BJ (cell line): ENCODE measurements around the gene CT45A8. TPM values are rescaled to one million over a fixed set of nuclear protein-coding genes. Genes with fewer than 3 reads are reported as not detected.
"Not testable (repeated sequence)": the region's sequence is repeated elsewhere in the genome, so short reads cannot be mapped to it uniquely, and the experiment has no call there.

ENCODE experiments used
- CTCF ChIA-PET: fragments of 350-600 bp; formaldehyde crosslinking; extraction: SDS; loops from one replicate; lab custom pipeline; 2021; ENCODE audit warnings: antibody characterized with exemption, inconsistent platforms; lab: Yijun Ruan, JAX
- POLR2A ChIA-PET: fragments of 300-600 bp; sonication (Branson Sonifier 250); formaldehyde crosslinking; extraction: SDS; loops from one replicate; lab custom pipeline; 2021; ENCODE audit warnings: antibody characterized with exemption; lab: Charles Lee
- DNase-seq: peaks from one replicate; pipeline ENCODE4 v3.0.0-alpha.2; 2011; ENCODE audit warnings: low read depth
- H3K27me3 ChIP-seq: 2 replicates; pipeline ENCODE4 v1.6.0; 2011; ENCODE audit warnings: low read length; ENCODE audit not compliant: control insufficient read depth, insufficient read depth
- H3K36me3 ChIP-seq: 2 replicates; pipeline ENCODE4 v1.5.1; 2011; ENCODE audit warnings: low read length; ENCODE audit not compliant: control insufficient read depth, insufficient read depth
- H3K4me3 ChIP-seq: 2 replicates; pipeline ENCODE4 v1.5.1; 2011; ENCODE audit warnings: low read depth, mild to moderate bottlenecking, control low read depth, low read length
- CTCF ChIP-seq: IDR thresholded peaks from 2 replicates; pipeline ENCODE4 v1.5.1; 2011; ENCODE audit warnings: low read depth, mild to moderate bottlenecking, control low read depth, inconsistent platforms, low read length, moderate library complexity; ENCODE audit not compliant: insufficient read depth
- polyA minus RNA-seq: library from RNA; depleted of rRNA, polyadenylated mRNA; stranded (reverse); fragments of >200 nt; gene quantifications from 2 replicates; pipeline ENCODE4 v1.2.3, GENCODE V29; 2011; rRNA and poly(A)+ RNA removed
- polyA plus RNA-seq: library from polyadenylated mRNA; depleted of rRNA; stranded (reverse); fragments of >200 nt; gene quantifications from 2 replicates; pipeline ENCODE4 v1.2.3, GENCODE V29; 2011; rRNA removed

Gene CT45A8, protein sequence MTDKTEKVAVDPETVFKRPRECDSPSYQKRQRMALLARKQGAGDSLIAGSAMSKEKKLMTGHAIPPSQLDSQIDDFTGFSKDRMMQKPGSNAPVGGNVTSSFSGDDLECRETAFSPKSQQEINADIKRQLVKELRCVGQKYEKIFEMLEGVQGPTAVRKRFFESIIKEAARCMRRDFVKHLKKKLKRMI
- polyA plus RNA-seq, result not detected in 2 replicates
- not detected in 2 replicates for polyA minus RNA-seq

- DNase-seq, H3K27me3 ChIP-seq, H3K4me3 ChIP-seq, CTCF ChIA-PET, POLR2A ChIA-PET, H3K36me3 ChIP-seq: not testable (repeated sequence)
Observed at GRCh38 chrX:135854438-135854837, at the start of gene CT45A8. CT45A8 (minus strand) TSS chrX:135854538; CDS start chrX:135850783, 3,755 bp downstream.

- ChIA-PET CTCF (no interaction called here), POLR2A (no interaction called here)
- TF ChIP-seq CTCF, result no peak
Observed at GRCh38 chrX:135893294-135893817, 39.0 kb upstream of the CT45A8 start, which contains the start of the genes CT45A10 and SAGE1. CT45A10 (minus strand) TSS chrX:135893444; CDS start chrX:135885344, 8,100 bp downstream. SAGE1 (plus strand) TSS chrX:135893716; CDS start chrX:135896243, 2,527 bp downstream.

DNA sequence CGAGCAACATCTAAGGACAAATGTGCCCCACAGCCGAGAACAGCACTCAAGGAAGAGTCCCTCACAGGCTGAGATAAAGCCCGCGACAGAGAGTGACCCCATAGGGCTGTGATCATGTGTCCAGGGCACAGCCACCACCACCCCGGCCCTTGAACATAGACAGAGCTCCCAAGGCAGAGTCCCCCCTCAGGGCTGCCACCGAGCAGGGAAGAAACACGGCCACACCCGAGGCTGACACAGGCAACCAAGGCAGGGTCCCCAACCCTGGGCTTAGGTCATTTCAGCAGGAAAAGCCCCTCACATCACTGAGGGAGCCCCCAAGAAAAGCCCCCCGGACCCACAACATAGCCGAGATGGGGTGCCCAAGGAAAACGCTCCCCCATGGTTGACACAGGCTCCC lies 38.4 kb upstream of the CT45A8 start:
- POLR2A ChIA-PET, result no interaction called here
- H3K27me3 ChIP-seq, result no peaks in the 10 kb centered on the region

More at GRCh38 chrX:135893294-135893817, 39.0 kb upstream of the CT45A8 start, which contains the start of the genes CT45A10 and SAGE1:
- no peak within 1 kb of the TSS for H3K4me3 ChIP-seq
- no peaks in the 10 kb centered on the region for H3K36me3 ChIP-seq
- H3K27me3 ChIP-seq, result no peaks in the 10 kb centered on the region
- no peak for DNase-seq

GRCh38 chrX:135890087-135890585 lies 35.8 kb upstream of the CT45A8 start:
- CTCF ChIA-PET, result interaction anchor here (0.6 kb wide), 1 partner anchor 566 kb away, joined by 3 read pairs; no protein-coding TSS in a partner anchor
- TF ChIP-seq CTCF, result no peak
- no peak for DNase-seq
- H3K27me3 ChIP-seq, result no peaks in the 10 kb centered on the region
- H3K4me3 ChIP-seq, result no peak overlapping the region
- POLR2A ChIA-PET, result no interaction called here
- H3K36me3 ChIP-seq, result no peaks in the 10 kb centered on the region

More for the DNA sequence above, 38.4 kb upstream of the CT45A8 start:
- Histone ChIP-seq H3K36me3 (no peaks in the 10 kb centered on the region), H3K4me3 (no peak overlapping the region)
- DNase-seq, result no peak
- CTCF ChIA-PET, result no interaction called here
- TF ChIP-seq CTCF, result no peak

GRCh38 chrX:135888976-135889375 lies 34.6 kb upstream of the CT45A8 start:
- H3K4me3 ChIP-seq, DNase-seq, POLR2A ChIA-PET, H3K27me3 ChIP-seq, H3K36me3 ChIP-seq, CTCF ChIA-PET: not testable (repeated sequence)

- H3K4me3 ChIP-seq, H3K27me3 ChIP-seq, CTCF ChIA-PET, H3K36me3 ChIP-seq, DNase-seq, POLR2A ChIA-PET: not testable (repeated sequence)
Observed at GRCh38 chrX:135888230-135888629, 33.9 kb upstream of the CT45A8 start.

- H3K4me3 ChIP-seq, H3K36me3 ChIP-seq, H3K27me3 ChIP-seq, POLR2A ChIA-PET, DNase-seq, CTCF ChIA-PET: not testable (repeated sequence)
Observed at GRCh38 chrX:135882741-135883140, 28.4 kb upstream of the CT45A8 start.

DNA sequence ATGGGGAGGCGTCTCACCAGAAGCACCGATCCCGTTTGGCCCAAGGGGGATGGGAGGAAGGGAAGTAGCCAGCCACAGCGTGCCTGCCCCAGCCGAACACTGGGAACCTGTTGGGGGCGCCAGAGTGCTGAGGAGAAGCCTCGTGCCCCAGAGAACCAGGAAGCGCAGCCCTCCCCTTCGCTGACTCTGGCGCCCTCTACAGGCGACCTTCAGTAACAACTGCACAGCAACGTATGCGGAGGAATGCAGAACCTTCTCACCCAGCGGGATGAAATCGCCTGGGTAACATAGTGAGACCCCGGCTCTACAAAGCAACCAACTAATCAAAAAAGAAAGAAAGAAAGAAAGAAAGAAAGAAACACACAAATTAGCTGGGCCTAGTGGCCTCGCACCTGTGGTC lies 17.4 kb upstream of the CT45A8 start, which contains the start of gene CT45A9:
Gene CT45A9, minus strand, starts transcription at position 101 of the 400 bp plus-strand sequence. CDS start 3,751 bp downstream, outside the sequence.
- CTCF ChIA-PET, POLR2A ChIA-PET, H3K27me3 ChIP-seq, H3K36me3 ChIP-seq, H3K4me3 ChIP-seq, DNase-seq: not testable (repeated sequence)

- H3K4me3 ChIP-seq, CTCF ChIA-PET, POLR2A ChIA-PET, DNase-seq, H3K36me3 ChIP-seq, H3K27me3 ChIP-seq: not testable (repeated sequence)
Observed at GRCh38 chrX:135837180-135837579, 17.2 kb downstream of the CT45A8 start, which contains the start of gene CT45A7. CT45A7 (minus strand) TSS chrX:135837280; CDS start chrX:135833533, 3,747 bp downstream.
